Suprapubic skin (tissue), 4 donors: ENCODE measurements around the gene MFAP3. TPM values are rescaled to one million over a fixed set of nuclear protein-coding genes. Genes with fewer than 3 reads are reported as not detected.

Experiments
- DNase-seq, 2 donors: peaks; one replicate each; pipeline ENCODE4 v3.0.0-alpha.2; 2019; ENCODE audit warnings: low spot score in 2 of 2
- H3K27ac ChIP-seq: fragments of 200-600 bp; sonication (generic); one replicate; pipeline ENCODE4 v1.5.1; 2019
- H3K27me3 ChIP-seq: fragments of 200-600 bp; sonication (generic); one replicate; pipeline ENCODE4 v1.5.1; 2019
- H3K36me3 ChIP-seq: fragments of 200-600 bp; sonication (generic); one replicate; pipeline ENCODE4 v1.5.1; 2019
- H3K4me1 ChIP-seq: fragments of 200-600 bp; sonication (generic); one replicate; pipeline ENCODE4 v1.5.1; 2019
- H3K4me3 ChIP-seq: fragments of 200-600 bp; sonication (generic); one replicate; pipeline ENCODE4 v1.5.1; 2019; ENCODE audit warnings: mild to moderate bottlenecking
- H3K9me3 ChIP-seq: fragments of 200-600 bp; sonication (generic); one replicate; pipeline ENCODE4 v1.5.1; 2019
- EP300 ChIP-seq: sonication (generic); formaldehyde crosslinking; IDR thresholded peaks from one replicate; pipeline ENCODE4 v1.6.1; 2017; ENCODE audit warnings: antibody characterized with exemption
- POLR2A ChIP-seq, 2 donors: fragments of 450-650 bp; IDR thresholded peaks; one replicate each; pipeline ENCODE4 v1.6.1; 2017; ENCODE audit warnings: antibody characterized with exemption in 2 of 2, mild to moderate bottlenecking in 2 of 2, moderate library complexity in 2 of 2
- POLR2AphosphoS5 ChIP-seq, 3 donors: sonication (generic); formaldehyde crosslinking; IDR thresholded peaks; one replicate each; pipeline ENCODE4 v1.6.1; 2017; ENCODE audit warnings: antibody characterized with exemption in 3 of 3
- WGBS: methylation state at CpG from one replicate; pipeline ENCODE4 v1.1.5; 2018; 5-methylcytosine and 5-hydroxymethylcytosine counted together
- total RNA-seq, 4 donors: library from RNA; depleted of rRNA; stranded (reverse); fragments of >200 nt; gene quantifications; one replicate each; pipeline ENCODE4 v1.1.0, GENCODE V29; 2016
- TF ChIP-seq, protein P1 (sequence below), 2 donors: fragments of 200-600 bp in 1 of 2; fragments of 450-650 bp in 1 of 2; sonication (generic) in 1 of 2; IDR thresholded peaks; one replicate each; pipeline ENCODE4 v1.5.1; 2016 to 2019; ENCODE audit warnings: antibody characterized with exemption in 2 of 2, mild to moderate bottlenecking in 1 of 2, moderate library complexity in 1 of 2

Gene MFAP3
- total RNA-seq, 4 donors from 2014 or later = 32.9 to 48.4 (median 39.9) TPM

- TF ChIP-seq, protein P1, sequence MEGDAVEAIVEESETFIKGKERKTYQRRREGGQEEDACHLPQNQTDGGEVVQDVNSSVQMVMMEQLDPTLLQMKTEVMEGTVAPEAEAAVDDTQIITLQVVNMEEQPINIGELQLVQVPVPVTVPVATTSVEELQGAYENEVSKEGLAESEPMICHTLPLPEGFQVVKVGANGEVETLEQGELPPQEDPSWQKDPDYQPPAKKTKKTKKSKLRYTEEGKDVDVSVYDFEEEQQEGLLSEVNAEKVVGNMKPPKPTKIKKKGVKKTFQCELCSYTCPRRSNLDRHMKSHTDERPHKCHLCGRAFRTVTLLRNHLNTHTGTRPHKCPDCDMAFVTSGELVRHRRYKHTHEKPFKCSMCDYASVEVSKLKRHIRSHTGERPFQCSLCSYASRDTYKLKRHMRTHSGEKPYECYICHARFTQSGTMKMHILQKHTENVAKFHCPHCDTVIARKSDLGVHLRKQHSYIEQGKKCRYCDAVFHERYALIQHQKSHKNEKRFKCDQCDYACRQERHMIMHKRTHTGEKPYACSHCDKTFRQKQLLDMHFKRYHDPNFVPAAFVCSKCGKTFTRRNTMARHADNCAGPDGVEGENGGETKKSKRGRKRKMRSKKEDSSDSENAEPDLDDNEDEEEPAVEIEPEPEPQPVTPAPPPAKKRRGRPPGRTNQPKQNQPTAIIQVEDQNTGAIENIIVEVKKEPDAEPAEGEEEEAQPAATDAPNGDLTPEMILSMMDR (IDR thresholded peaks at IDR 0.05) = no peak
- TF ChIP-seq POLR2AphosphoS5 (IDR thresholded peaks at IDR 0.05) (no peak), POLR2A (IDR thresholded peaks at IDR 0.05) (no peak), EP300 (no peak)
- H3K27me3 ChIP-seq = no peaks in the 10 kb centered on the region
- H3K36me3 ChIP-seq = peaks cover 36% of the 10 kb centered on the region
- no peak overlapping the region for H3K27ac ChIP-seq
- no peak overlapping the region for H3K4me3 ChIP-seq
- no peak for DNase-seq
- H3K9me3 ChIP-seq = no peaks in the 10 kb centered on the region
- H3K4me1 ChIP-seq = peaks cover 4% of the 10 kb centered on the region
Measured at GRCh38 chr5:154000703-154001102, 38.1 kb upstream of the MFAP3 start.

DNA sequence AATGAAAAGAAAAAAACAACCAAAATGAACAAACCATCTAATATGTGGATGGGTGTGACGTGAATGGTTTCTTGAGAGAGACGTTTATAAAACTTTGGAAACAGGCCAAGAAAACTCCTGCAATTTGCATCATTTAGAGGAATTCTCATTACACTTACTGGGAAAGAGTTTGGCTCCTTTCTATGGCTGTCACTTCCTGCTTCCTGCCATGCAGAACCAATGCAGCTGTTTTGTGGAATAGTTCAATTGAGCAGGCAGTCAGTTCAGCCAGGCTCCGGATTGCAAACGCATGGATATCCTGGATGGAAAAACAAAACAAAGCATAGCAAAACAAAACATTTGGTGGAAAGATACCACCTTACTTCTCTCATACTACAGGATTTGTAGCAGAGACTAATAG lies 36.7 kb upstream of the MFAP3 start:
- Histone ChIP-seq H3K9me3 (no peaks in the 10 kb centered on the region), H3K4me1 (peaks cover 4% of the 10 kb centered on the region), H3K27me3 (no peaks in the 10 kb centered on the region), H3K27ac (peak overlapping the region; percentile 38), H3K4me3 (no peak overlapping the region), H3K36me3 (peaks cover 34% of the 10 kb centered on the region)
- no peak for DNase-seq
- TF ChIP-seq POLR2A (IDR thresholded peaks at IDR 0.05) (no peak), EP300 (no peak), POLR2AphosphoS5 (IDR thresholded peaks at IDR 0.05) (peak in 1 of 3 donors; percentile 70)
- TF ChIP-seq, protein P1 (IDR thresholded peaks at IDR 0.05) = no peak
- whole genome bisulfite sequencing = 55% methylated on average over 4 of the region's 4 CpGs

DNA sequence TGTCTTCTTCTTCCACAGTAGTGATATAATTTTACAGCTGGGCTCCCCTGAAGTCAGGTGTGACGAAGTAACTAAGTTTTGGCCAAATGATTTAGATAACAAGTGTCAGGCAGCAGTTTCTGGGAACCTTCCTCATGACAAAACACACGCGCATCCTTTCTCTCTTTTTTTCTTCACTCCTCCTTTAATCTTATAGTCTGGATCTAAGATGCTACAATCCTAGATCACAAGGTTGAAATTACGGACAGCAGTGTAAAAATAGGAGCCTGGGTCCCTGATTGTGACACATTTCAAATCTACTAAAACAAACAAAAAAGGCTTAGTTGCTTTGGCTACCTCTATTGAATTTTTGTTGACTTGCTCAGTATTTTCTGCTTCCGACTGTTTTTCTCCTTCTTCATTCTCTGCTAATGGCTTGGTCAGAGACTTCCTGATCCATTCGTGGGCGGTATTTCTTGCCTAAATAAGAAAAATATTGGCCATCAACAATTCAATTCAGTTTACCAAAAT lies 36.2 kb upstream of the MFAP3 start:
- Histone ChIP-seq H3K27ac (no peak overlapping the region), H3K27me3 (no peaks in the 10 kb centered on the region), H3K36me3 (peaks cover 30% of the 10 kb centered on the region), H3K9me3 (no peaks in the 10 kb centered on the region), H3K4me1 (peaks cover 4% of the 10 kb centered on the region), H3K4me3 (no peak overlapping the region)
- no peak for DNase-seq
- 78% methylated on average over 7 of the region's 7 CpGs for WGBS
- TF ChIP-seq POLR2A (IDR thresholded peaks at IDR 0.05) (no peak), EP300 (no peak), POLR2AphosphoS5 (IDR thresholded peaks at IDR 0.05) (no peak)
- TF ChIP-seq, protein P1 (IDR thresholded peaks at IDR 0.05) = no peak

- H3K4me3 ChIP-seq = no peak overlapping the region
- TF ChIP-seq POLR2A (IDR thresholded peaks at IDR 0.05) (no peak), POLR2AphosphoS5 (IDR thresholded peaks at IDR 0.05) (no peak), EP300 (no peak)
- TF ChIP-seq, protein P1 (IDR thresholded peaks at IDR 0.05) = no peak
- peaks cover 22% of the 10 kb centered on the region for H3K36me3 ChIP-seq
- H3K9me3 ChIP-seq = no peaks in the 10 kb centered on the region
- peaks cover 4% of the 10 kb centered on the region for H3K4me1 ChIP-seq
- WGBS = 86% methylated on average over 1 of the region's 1 CpG
- no peak for DNase-seq
- H3K27ac ChIP-seq = no peak overlapping the region
- no peaks in the 10 kb centered on the region for H3K27me3 ChIP-seq
Measured at GRCh38 chr5:154005648-154006047, 33.1 kb upstream of the MFAP3 start.

- no peaks in the 10 kb centered on the region for H3K27me3 ChIP-seq
- no peak for DNase-seq
- H3K4me1 ChIP-seq = no peaks in the 10 kb centered on the region
- H3K36me3 ChIP-seq = peaks cover 24% of the 10 kb centered on the region
- H3K9me3 ChIP-seq = no peaks in the 10 kb centered on the region
- 55% methylated on average over 3 of the region's 3 CpGs for WGBS
- H3K27ac ChIP-seq = no peak overlapping the region
- TF ChIP-seq POLR2AphosphoS5 (IDR thresholded peaks at IDR 0.05) (no peak), POLR2A (IDR thresholded peaks at IDR 0.05) (no peak), EP300 (no peak)
- TF ChIP-seq, protein P1 (IDR thresholded peaks at IDR 0.05) = no peak
- no peak overlapping the region for H3K4me3 ChIP-seq
Measured at GRCh38 chr5:154010660-154011059, 28.1 kb upstream of the MFAP3 start.
